GM18951 (cell line): Measurements from ENCODE around the gene HES3.

Experiments used
- POLR2A ChIP-seq: IDR thresholded peaks from 4 replicates; pipeline ENCODE4 v1.6.1; 2011; ENCODE audit warnings: mild to moderate bottlenecking; ENCODE audit not compliant: insufficient read length, insufficient read depth; ENCODE audit errors: extremely low read depth
- in situ Hi-C: fragments of 300-500 bp; cut with MboI; formaldehyde crosslinking; loops from one replicate; pipeline ENCODE4 v1.12.0; 2022; ENCODE audit warnings: low sequenced_read_pairs, mixed read lengths, inconsistent platforms; ENCODE audit not compliant: unreplicated experiment

The HES3 gene

GRCh38 chr1:6269720-6270400 is 25.9 kb downstream of the HES3 start:
- TF ChIP-seq POLR2A = no peak
- in situ Hi-C loops = no loop called here

- in situ Hi-C loops = no loop called here
- TF ChIP-seq POLR2A = no peak
Measured at GRCh38 chr1:6270401-6270800, 26.4 kb downstream of the HES3 start.

- in situ Hi-C loops = no loop called here
- no peak for TF ChIP-seq POLR2A
Measured at GRCh38 chr1:6271006-6271405, 27.0 kb downstream of the HES3 start.

DNA sequence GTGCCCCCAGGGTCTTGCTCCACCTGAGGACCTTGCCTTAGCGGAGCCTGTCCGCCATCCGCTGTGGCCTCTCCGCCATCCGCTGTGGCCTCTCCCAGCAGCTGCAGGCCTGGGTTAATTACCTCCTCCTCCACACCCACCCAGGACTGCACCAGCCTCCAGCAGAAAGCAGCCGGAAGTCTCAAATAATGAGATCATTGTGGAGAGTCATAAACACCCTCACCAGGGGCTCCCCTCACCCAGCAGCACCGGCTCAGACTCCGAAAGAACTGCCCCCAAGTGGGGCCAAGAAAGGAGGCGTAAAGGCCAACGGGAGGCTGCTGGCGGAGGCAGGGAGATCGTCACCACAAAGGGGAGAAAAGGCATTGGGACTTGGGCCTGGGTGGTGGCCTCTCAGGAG is 27.6 kb downstream of the HES3 start:
- in situ Hi-C loops = no loop called here
- TF ChIP-seq POLR2A = no peak

- in situ Hi-C loops = no loop called here
- no peak for TF ChIP-seq POLR2A
Measured at GRCh38 chr1:6272452-6272851, 28.5 kb downstream of the HES3 start.

DNA sequence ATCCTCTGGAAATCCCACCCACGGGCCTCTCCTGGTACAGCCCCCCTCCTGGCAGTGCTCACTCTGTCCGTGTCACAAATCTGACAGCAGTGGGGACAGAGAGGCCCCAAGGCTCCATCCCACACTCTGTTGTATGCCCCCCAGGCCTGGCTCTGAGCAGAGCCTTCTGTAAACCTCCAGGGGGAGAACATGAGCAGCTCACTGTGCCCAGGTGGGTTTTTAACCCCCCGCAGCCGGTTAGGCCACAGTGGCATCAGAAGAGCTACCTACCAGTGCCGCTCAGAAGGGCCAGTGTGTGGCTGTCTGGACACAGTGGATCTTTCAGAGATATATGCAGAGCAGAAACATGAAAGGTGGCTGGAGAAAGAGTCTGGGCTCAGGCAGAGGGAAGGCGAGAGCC is 28.9 kb downstream of the HES3 start:
- TF ChIP-seq POLR2A = no peak
- in situ Hi-C loops = no loop called here

GRCh38 chr1:6273380-6273891 is 29.5 kb downstream of the HES3 start:
- in situ Hi-C loops = no loop called here
- no peak for TF ChIP-seq POLR2A

DNA sequence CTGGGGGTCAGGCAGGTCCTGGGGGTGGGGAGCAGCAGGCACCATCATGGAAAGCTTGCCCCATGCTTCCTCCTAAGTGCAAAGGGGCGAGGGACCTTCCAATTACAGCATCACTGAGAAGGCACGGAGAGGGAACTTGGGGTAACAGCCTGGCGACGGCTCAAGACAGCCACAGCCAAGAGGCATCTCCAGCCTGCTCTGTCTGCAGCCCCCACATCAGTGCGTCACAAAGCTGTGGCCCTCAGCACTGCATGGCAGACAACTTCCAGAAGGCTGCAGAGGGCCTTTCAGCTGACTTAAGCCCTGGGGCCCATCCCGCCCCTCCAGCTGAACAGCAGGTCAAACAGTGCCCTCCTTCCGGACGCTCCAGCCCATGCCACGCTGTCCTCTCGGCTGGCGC is 30.1 kb downstream of the HES3 start:
- TF ChIP-seq POLR2A = no peak
- in situ Hi-C loops = no loop called here

- no peak for TF ChIP-seq POLR2A
- in situ Hi-C loops = no loop called here
Measured at GRCh38 chr1:6274622-6275139, 30.7 kb downstream of the HES3 start.

GRCh38 chr1:6275826-6276782 is 32.1 kb downstream of the HES3 start:
- in situ Hi-C loops = no loop called here
- TF ChIP-seq POLR2A = no peak

GRCh38 chr1:6276811-6277555 is 33.0 kb downstream of the HES3 start:
- in situ Hi-C loops = no loop called here
- TF ChIP-seq POLR2A = no peak

DNA sequence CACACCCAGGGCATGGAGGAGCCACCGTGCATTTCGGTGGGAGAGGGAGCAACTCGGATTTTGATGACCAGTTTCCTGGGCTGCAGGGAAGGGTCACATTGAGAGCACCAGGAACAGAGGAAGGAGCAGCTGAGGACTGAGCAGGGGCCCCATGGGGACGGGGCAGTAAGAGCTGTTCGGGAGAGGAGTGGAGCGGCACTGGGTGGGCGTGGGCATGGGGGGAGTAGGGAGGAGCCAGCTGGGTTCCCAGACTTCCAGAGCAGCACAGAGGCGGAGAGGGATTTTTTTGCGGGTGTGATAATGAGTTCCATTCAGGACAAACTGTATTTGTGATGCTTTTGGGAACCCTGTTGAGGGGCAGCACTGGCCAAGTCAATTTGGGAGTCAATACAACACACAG is 34.3 kb downstream of the HES3 start:
- in situ Hi-C loops = no loop called here
- TF ChIP-seq POLR2A = no peak

DNA sequence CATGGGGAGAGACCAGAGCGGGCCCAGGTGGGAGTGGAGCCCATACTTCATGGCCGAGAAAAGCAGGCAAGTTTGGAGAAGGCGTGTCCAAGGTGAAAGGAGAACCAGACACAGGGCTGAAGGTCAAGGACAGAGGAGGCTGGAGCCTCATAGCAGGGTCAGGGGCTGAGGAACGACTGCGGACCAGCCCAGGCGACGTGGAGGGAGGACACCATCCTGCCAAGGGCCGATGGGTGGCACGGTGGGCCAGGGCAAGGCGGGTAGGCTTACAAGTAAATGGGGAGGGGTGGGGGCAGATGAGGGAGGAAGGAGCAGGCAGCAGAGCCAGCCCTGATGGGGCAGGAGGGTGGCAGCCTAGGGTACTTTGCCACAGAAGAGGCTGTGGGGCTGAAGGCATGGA is 35.1 kb downstream of the HES3 start:
- in situ Hi-C loops = no loop called here

More for the DNA sequence above, 35.1 kb downstream of the HES3 start:
- TF ChIP-seq POLR2A = no peak
